Measurements from ENCODE around the gene TMA7B.

Gene TMA7B

GRCh38 chr22:39997939-39998726, 37.9 kb downstream of the TMA7B start:
- in situ Hi-C loops (cut with MboI; ENCODE audit: low sequenced_read_pairs), result no loop called here

- in situ Hi-C loops (cut with MboI; ENCODE audit: low sequenced_read_pairs), result no loop called here
These were observed 39.1 kb downstream of the TMA7B start for GRCh38 chr22:39999144-39999757.

- in situ Hi-C loops (cut with MboI; ENCODE audit: low sequenced_read_pairs), result no loop called here
These were observed 40.0 kb downstream of the TMA7B start for GRCh38 chr22:40000171-40000570.

- in situ Hi-C loops (cut with MboI; ENCODE audit: low sequenced_read_pairs), result no loop called here
These were observed 40.9 kb downstream of the TMA7B start for GRCh38 chr22:40001106-40001505.

DNA sequence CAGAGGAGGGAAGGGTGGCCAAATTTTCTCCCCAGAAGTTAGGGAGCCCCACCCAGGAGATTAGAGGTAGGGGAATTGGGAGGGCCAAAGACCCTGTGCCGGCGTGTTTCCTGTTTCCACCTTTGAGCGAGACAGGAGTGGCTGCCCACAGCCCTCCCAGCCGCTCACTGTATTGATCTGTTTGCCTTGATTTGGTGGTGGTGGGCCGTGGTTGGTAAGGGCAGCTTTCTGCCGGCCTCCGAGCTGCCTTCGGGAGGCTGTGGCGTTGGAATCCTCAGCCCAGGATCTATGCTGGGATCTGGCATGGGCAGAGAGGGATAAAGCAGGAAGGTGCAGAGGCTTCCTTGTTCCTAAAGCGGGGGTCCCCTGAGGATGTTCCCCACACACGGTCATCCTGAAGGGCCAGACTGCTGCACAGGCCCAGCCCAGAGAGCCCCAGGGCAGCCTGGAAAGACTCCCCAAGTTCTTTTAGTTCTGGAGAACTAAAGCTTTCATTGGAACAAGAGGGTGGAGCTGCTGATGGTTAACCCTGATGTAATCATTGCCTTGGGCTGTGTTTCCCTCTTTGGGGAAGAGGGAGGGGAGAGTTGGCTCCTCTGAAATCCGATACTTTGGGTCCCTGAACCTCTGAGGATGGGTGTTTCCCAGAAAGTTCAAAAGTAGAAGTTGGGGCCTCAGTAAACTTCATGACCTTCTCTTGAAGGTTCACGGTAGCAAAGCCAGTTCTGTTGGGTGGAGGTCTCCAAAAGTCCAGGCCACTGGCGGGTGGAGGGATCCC, 41.8 kb downstream of the TMA7B start:
- in situ Hi-C loops (cut with MboI; ENCODE audit: low sequenced_read_pairs), result no loop called here

GRCh38 chr22:40002935-40003715, 42.9 kb downstream of the TMA7B start:
- in situ Hi-C loops (cut with MboI; ENCODE audit: low sequenced_read_pairs), result no loop called here

GRCh38 chr22:40004836-40005235, 44.6 kb downstream of the TMA7B start:
- in situ Hi-C loops (cut with MboI; ENCODE audit: low sequenced_read_pairs), result no loop called here

DNA sequence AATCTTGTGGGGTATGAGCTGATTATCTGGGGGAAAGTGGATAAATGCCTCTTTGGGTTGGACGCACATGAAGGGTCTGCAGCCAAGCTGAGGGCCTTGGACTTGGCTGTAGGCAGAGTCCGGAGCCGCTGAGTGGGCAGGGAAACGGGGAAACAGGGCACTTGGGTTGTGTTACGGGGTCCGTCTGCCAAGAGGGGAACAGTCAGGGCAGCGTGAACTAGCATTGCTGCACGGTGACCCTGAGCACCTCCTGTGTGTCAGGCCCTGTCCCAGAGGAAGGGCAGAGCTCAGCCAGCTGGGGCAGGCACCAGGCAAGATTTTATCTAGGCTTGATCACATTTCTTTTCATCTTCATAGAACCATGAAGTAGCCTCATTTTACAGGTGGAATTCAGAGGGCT, 46.4 kb downstream of the TMA7B start:
- in situ Hi-C loops (cut with MboI; ENCODE audit: low sequenced_read_pairs), result no loop called here

DNA sequence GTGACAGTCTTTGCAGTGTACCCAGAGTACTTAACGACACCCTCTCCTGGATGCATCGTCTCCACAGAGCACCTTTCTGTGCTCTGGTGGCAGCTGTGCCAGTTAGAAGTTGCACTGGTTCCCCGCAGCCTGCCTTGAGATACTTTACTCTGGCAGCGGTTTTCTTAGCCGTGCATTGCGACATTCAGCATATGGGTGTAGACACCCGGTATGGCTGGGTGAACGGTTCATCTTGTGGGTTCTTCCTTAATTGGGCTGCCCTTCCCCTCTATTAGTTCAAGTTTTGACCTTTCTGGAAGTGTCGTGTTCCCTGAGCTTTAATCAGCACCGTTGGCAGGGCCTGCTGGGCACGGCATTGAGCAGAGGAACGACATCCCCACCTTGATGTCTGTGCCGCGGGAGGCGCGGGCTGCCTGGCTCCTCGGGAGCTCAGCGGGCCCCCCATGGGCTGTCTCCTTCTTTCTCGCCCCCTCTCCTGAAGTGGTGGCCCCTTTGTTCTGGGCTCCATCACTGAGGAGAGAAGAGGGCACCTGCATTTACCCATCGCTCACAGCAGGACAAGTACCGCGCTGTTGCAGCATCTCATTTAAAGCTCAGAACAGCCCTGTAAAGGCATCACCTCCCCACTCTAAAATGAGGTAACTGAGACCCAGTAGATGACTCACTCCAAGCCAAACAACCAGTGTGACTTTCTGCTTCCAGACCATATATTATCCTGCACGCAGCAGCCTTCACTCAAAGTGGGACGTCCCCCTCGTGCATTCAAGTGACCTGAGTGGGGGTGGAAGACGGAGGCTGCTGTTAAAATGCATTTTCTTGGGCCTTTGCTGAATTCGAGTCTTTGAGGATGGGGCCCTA, 47.9 kb downstream of the TMA7B start:
- in situ Hi-C loops (cut with MboI; ENCODE audit: low sequenced_read_pairs), result no loop called here

- in situ Hi-C loops (cut with MboI; ENCODE audit: low sequenced_read_pairs), result no loop called here
These were observed 48.6 kb downstream of the TMA7B start for GRCh38 chr22:40008726-40009291.

DNA sequence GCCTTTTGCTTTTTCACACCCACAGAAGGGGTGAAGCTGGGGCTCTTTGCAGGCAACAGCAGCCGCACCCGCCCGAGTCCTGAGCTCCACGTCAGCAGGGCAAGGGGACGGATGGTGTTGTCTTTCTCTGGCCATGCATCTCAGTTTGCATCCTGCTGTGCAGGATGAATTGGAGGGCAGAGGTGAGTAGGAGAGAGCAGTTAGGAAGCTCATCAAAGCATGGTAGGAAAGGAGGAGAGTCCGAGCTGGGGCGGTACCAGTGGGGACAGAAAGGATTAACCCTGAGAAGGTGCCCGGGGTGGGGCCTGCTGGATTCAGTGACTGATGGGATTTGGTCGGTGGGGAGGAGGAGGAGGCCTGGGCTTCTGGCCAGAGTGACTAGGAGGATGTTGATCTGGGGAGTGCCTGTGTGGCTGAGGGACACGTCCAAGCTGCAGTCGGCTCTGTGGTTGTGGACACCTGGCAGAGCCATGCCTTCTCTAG, 49.1 kb downstream of the TMA7B start:
- in situ Hi-C loops (cut with MboI; ENCODE audit: low sequenced_read_pairs), result no loop called here

DNA sequence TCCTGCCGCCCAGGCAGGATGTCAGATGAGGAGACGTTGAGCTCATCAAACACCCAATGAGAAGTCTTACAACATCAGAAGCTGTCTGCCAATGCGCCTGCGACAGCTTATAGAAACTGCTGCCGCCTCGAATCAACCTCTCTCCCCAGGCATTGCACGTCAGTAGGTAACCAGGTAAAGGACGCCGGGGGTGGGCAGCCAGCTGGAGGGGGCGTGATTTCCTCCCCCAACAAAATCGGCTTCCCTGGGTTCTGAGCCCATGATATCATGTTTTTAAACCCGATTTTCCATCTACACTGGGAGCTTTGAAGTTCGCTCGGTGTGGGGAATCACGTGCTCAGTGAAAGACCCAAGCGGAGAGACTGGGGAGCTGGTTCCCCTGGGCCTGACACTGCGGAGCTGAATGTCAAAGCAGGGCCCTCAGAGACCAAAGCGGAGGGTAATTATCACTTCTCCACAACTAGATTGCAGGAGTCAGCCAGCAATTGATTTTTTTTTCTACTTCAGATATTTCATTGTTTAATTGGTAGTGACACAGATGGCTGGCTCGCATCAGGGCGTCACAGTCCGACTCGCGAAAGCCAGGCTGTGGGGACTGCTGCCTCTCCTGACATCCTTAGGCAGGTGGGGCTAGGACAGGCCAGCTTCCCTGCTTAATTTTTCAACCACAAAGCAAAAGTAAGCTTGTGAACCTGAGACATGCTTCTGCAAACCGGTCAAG, 49.9 kb downstream of the TMA7B start:
- in situ Hi-C loops (cut with MboI; ENCODE audit: low sequenced_read_pairs), result no loop called here

- in situ Hi-C loops (cut with MboI; ENCODE audit: low sequenced_read_pairs), result no loop called here
These were observed 50.5 kb downstream of the TMA7B start for GRCh38 chr22:40010746-40011145.

Measured in HL-60/S4 treated with phorbol 12-myristate 13-acetate at 8.2 ng/mL for 4 days and 3 days (cell line).